ENCODE results near the gene CCDC175.

CCDC175 gene

GRCh38 chr14:59465316-59466135 is 111.1 kb downstream of the CCDC175 start, which contains the start of gene GPR135:
Gene GPR135, minus strand, starts transcription at chr14:59465380. Its CDS starts 154 bp downstream, at chr14:59465226.
- peak within 1 kb of the TSS; percentile 70 for H3K27ac ChIP-seq (ENCODE audit: low read depth, low read length)
- H3K36me3 ChIP-seq (ENCODE audit: control insufficient read depth, insufficient read depth, low read length), result no peaks in the 10 kb centered on the region
- H3K9ac ChIP-seq (ENCODE audit: low read length), result no peak within 1 kb of the TSS
- H3K4me1 ChIP-seq (ENCODE audit: control insufficient read depth, insufficient read depth, low read length), result peaks cover 4% of the 10 kb centered on the region
- no peaks in the 10 kb centered on the region for H3K27me3 ChIP-seq (ENCODE audit: control insufficient read depth, insufficient read depth, low read length)
- peak within 1 kb of the TSS; percentile 68 for H3K4me3 ChIP-seq (ENCODE audit: low read length)

GRCh38 chr14:59464486-59465315 is 111.9 kb downstream of the CCDC175 start:
- H3K36me3 ChIP-seq (ENCODE audit: control insufficient read depth, insufficient read depth, low read length), result no peaks in the 10 kb centered on the region
- peak overlapping the region; percentile 68 for H3K4me3 ChIP-seq (ENCODE audit: low read length)
- H3K27ac ChIP-seq (ENCODE audit: low read depth, low read length), result peak overlapping the region; percentile 70
- H3K4me1 ChIP-seq (ENCODE audit: control insufficient read depth, insufficient read depth, low read length), result peaks cover 4% of the 10 kb centered on the region
- no peaks in the 10 kb centered on the region for H3K27me3 ChIP-seq (ENCODE audit: control insufficient read depth, insufficient read depth, low read length)
- H3K9ac ChIP-seq (ENCODE audit: low read length), result no peak overlapping the region

DNA sequence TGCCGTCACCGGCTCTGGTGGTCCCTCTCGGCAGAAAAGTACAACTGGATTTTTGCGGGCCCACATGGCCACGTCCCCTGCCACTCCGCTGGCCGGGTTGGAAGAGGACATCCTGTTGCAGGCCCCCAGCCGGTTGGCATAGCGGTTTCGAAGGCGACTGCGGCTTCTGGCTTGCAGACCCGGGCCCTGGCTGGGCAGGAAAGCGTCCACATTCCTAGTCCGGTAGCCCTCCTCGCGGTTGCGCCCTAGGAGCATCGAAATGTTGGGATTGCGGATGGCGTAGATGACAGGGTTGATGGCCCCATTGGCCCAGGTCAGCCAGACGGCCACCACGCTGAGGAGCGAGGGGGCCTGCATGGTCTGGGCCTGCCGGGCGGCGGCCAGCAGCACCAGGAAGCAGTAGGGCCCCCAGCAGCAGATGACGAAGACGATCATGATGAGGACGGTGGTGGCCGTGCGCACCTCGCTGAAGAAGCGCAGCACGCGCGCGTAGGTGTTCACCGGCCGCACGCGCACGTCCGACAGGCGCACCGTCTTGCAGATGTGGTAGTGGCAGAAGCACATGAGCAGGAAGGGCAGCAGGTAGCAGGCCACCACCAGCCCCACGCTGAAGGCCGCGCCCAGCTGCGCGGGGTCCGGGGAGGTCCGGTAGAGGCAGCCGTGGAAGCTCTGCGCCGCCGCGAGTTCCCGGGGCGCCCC is 112.7 kb downstream of the CCDC175 start:
- Histone ChIP-seq H3K27ac (ENCODE audit: low read depth, low read length) (peak overlapping the region; percentile 70), H3K4me1 (ENCODE audit: control insufficient read depth, insufficient read depth, low read length) (peaks cover 4% of the 10 kb centered on the region), H3K36me3 (ENCODE audit: control insufficient read depth, insufficient read depth, low read length) (no peaks in the 10 kb centered on the region), H3K27me3 (ENCODE audit: control insufficient read depth, insufficient read depth, low read length) (no peaks in the 10 kb centered on the region), H3K4me3 (ENCODE audit: low read length) (peak overlapping the region; percentile 68), H3K9ac (ENCODE audit: low read length) (no peak overlapping the region)

- Histone ChIP-seq H3K9ac (ENCODE audit: low read length) (no peak overlapping the region), H3K4me1 (ENCODE audit: control insufficient read depth, insufficient read depth, low read length) (peaks cover 4% of the 10 kb centered on the region), H3K4me3 (ENCODE audit: low read length) (no peak overlapping the region), H3K27ac (ENCODE audit: low read depth, low read length) (no peak overlapping the region), H3K27me3 (ENCODE audit: control insufficient read depth, insufficient read depth, low read length) (no peaks in the 10 kb centered on the region), H3K36me3 (ENCODE audit: control insufficient read depth, insufficient read depth, low read length) (no peaks in the 10 kb centered on the region)
Measured at GRCh38 chr14:59461891-59462290, 114.7 kb downstream of the CCDC175 start.

GRCh38 chr14:59460378-59460777 is 116.2 kb downstream of the CCDC175 start:
- H3K36me3 ChIP-seq (ENCODE audit: control insufficient read depth, insufficient read depth, low read length), result no peaks in the 10 kb centered on the region
- H3K4me1 ChIP-seq (ENCODE audit: control insufficient read depth, insufficient read depth, low read length), result peaks cover 4% of the 10 kb centered on the region
- no peaks in the 10 kb centered on the region for H3K27me3 ChIP-seq (ENCODE audit: control insufficient read depth, insufficient read depth, low read length)
- H3K27ac ChIP-seq (ENCODE audit: low read depth, low read length), result no peak overlapping the region
- no peak overlapping the region for H3K9ac ChIP-seq (ENCODE audit: low read length)
- no peak overlapping the region for H3K4me3 ChIP-seq (ENCODE audit: low read length)

- H3K36me3 ChIP-seq (ENCODE audit: control insufficient read depth, insufficient read depth, low read length), result no peaks in the 10 kb centered on the region
- no peak overlapping the region for H3K4me3 ChIP-seq (ENCODE audit: low read length)
- no peak overlapping the region for H3K27ac ChIP-seq (ENCODE audit: low read depth, low read length)
- no peaks in the 10 kb centered on the region for H3K4me1 ChIP-seq (ENCODE audit: control insufficient read depth, insufficient read depth, low read length)
- no peaks in the 10 kb centered on the region for H3K27me3 ChIP-seq (ENCODE audit: control insufficient read depth, insufficient read depth, low read length)
- no peak overlapping the region for H3K9ac ChIP-seq (ENCODE audit: low read length)
Measured at GRCh38 chr14:59458486-59458885, 118.1 kb downstream of the CCDC175 start.

- Histone ChIP-seq H3K36me3 (ENCODE audit: control insufficient read depth, insufficient read depth, low read length) (no peaks in the 10 kb centered on the region), H3K4me3 (ENCODE audit: low read length) (no peak overlapping the region), H3K4me1 (ENCODE audit: control insufficient read depth, insufficient read depth, low read length) (no peaks in the 10 kb centered on the region), H3K27ac (ENCODE audit: low read depth, low read length) (no peak overlapping the region), H3K27me3 (ENCODE audit: control insufficient read depth, insufficient read depth, low read length) (no peaks in the 10 kb centered on the region), H3K9ac (ENCODE audit: low read length) (no peak overlapping the region)
Measured at GRCh38 chr14:59455411-59455810, 121.2 kb downstream of the CCDC175 start.
